CD4-positive, alpha-beta memory T cell (primary cell): ENCODE results near the gene DBH. TPM values are rescaled to one million over a fixed set of nuclear protein-coding genes. Genes with fewer than 3 reads are reported as not detected.

Experiments
- CTCF ChIA-PET: fragments of 350-600 bp; sonication (Branson Sonifier 250); formaldehyde crosslinking; loops from one replicate; lab custom pipeline; 2021; ENCODE audit warnings: inconsistent platforms; ENCODE audit not compliant: partially characterized antibody; lab: Charles Lee
- POLR2A ChIA-PET: fragments of 350-600 bp; sonication (Branson Sonifier 250); formaldehyde crosslinking; loops from one replicate; lab custom pipeline; 2021; ENCODE audit not compliant: partially characterized antibody; lab: Charles Lee
- DNase-seq, 5 donors: peaks; one replicate each; pipeline versions ENCODE4 v3.0.0 to v3.0.0-alpha.2; 2020 to 2022; ENCODE audit warnings: mixed read lengths in 1 of 5
- H3K27ac ChIP-seq: one replicate; pipeline ENCODE4 v1.7.0; 2013; ENCODE audit warnings: low read depth, low read length
- H3K27me3 ChIP-seq: 2 replicates; pipeline ENCODE4 v1.7.0; 2013; ENCODE audit warnings: mild to moderate bottlenecking, low read length, moderate library complexity; ENCODE audit not compliant: insufficient read depth
- H3K36me3 ChIP-seq: 2 replicates; pipeline ENCODE4 v1.7.0; 2013; ENCODE audit warnings: mild to moderate bottlenecking, low read length, moderate library complexity; ENCODE audit not compliant: insufficient read depth
- H3K4me1 ChIP-seq: 2 replicates; pipeline ENCODE4 v1.7.0; 2013; ENCODE audit warnings: mild to moderate bottlenecking, low read length, moderate library complexity; ENCODE audit not compliant: insufficient read depth
- H3K4me3 ChIP-seq, 2 donors: one replicate each; pipeline ENCODE4 v1.7.0; 2013; ENCODE audit warnings: low read length in 2 of 2, mild to moderate bottlenecking in 1 of 2
- H3K9me3 ChIP-seq, 2 donors: one replicate each; pipeline ENCODE4 v1.7.0; 2013; ENCODE audit warnings: low read length in 2 of 2, control low read depth in 1 of 2; ENCODE audit not compliant: control insufficient read depth in 1 of 2
- H3K27ac Mint-ChIP-seq, 7 donors: one replicate each; pipeline ENCODE4 v1.8.0; 2020 to 2021; ENCODE audit warnings: mixed read lengths in 7 of 7, mild to moderate bottlenecking in 6 of 7, inconsistent platforms in 3 of 7, moderate library complexity in 3 of 7
- H3K27me3 Mint-ChIP-seq, 2 donors: one replicate each; pipeline ENCODE4 v1.8.0; 2020 to 2021; ENCODE audit warnings: mixed read lengths in 2 of 2
- H3K36me3 Mint-ChIP-seq, 2 donors: one replicate each; pipeline ENCODE4 v1.8.0; 2020 to 2021; ENCODE audit warnings: mixed read lengths in 2 of 2, inconsistent platforms in 1 of 2, mild to moderate bottlenecking in 1 of 2
- H3K4me1 Mint-ChIP-seq, 4 donors: one replicate each; pipeline ENCODE4 v1.8.0; 2020 to 2021; ENCODE audit warnings: mixed read lengths in 4 of 4, mild to moderate bottlenecking in 1 of 4
- H3K4me3 Mint-ChIP-seq, 8 donors: one replicate each; pipeline ENCODE4 v1.8.0; 2020 to 2021; ENCODE audit warnings: mixed read lengths in 8 of 8, mild to moderate bottlenecking in 7 of 8, moderate library complexity in 6 of 8, inconsistent platforms in 3 of 8
- H3K9me3 Mint-ChIP-seq, 8 donors: one replicate each; pipeline ENCODE4 v1.8.0; 2020 to 2021; ENCODE audit warnings: mixed read lengths in 8 of 8, mild to moderate bottlenecking in 5 of 8, inconsistent platforms in 3 of 8, moderate library complexity in 1 of 8
- intact Hi-C: fragments of 100-400 bp; cut with micrococcal nuclease; formaldehyde crosslinking; loops from one replicate; pipeline ENCODE4 v1.15.1; 2023
- polyA plus RNA-seq, 2 donors: library from polyadenylated mRNA; unstranded; fragments of 300-500 nt; fragmentation: Illumina TruSeq; gene quantifications; one replicate each; pipeline ENCODE4 v1.2.3, GENCODE V29; 2021
- total RNA-seq, 2 experiments: library from RNA; stranded (reverse); gene quantifications; one replicate each; pipeline ENCODE4 v1.2.3, GENCODE V29; 2021

DBH gene
- total and polyA plus RNA-seq, 4 experiments from 2014 or later, result 0.08 to 0.18 (median 0.09) TPM; not detected in 1

DNA sequence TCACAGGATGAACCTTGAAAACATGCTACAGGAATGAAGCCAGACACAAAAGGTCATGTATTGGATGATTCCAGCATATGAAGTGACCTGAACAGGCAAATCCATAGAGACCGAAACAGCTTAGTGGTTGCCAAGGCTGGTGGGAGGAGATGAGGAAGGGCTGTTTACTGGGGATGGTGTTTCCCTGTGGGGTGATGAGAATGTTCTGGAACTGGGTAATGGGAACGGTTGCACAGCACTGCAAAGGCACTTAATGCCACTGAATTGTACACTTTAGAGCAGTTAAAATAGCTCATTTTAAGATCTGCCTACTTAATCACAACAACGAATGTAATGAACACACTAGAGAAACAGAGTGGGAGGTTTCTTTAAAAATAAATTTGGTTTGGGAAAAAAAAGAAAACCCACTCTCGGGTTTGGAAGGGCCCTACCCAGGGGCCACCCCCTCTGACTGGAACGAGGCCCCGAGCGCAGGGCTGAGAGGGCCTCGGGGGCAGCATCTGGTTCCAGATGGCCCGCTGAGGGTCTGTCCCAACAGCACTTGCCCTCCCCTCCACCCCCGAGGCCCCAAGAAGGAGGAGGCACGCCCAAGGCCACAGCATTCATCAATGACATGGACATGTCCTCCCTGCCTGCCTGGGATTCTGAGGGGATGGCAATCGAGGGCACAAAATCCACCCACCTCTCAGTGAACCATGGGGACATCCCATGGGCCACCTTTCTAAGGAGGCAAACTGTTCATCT, 70.3 kb downstream of the DBH start:
- Mint-ChIP-seq H3K4me3 (no peak overlapping the region), H3K27me3 (no peaks in the 10 kb centered on the region), H3K27ac (peak overlapping the region in 6 of 7 donors; percentile 12 to 87 (median 73)), H3K9me3 (no peaks in the 10 kb centered on the region), H3K36me3 (peaks cover 0 to 2% of the 10 kb centered on the region in 2 donors), H3K4me1 (peaks cover 19 to 48% (median 31%) of the 10 kb centered on the region in 4 donors)
- Histone ChIP-seq H3K4me1 (peaks cover 44% of the 10 kb centered on the region), H3K27me3 (no peaks in the 10 kb centered on the region), H3K27ac (no peak overlapping the region), H3K36me3 (no peaks in the 10 kb centered on the region), H3K4me3 (no peak overlapping the region), H3K9me3 (no peaks in the 10 kb centered on the region)
- ChIA-PET POLR2A (interaction anchor here (1.1 kb wide), 1 partner anchor 23 kb away, joined by 3 read pairs; no protein-coding TSS in a partner anchor), CTCF (no interaction called here)
- intact Hi-C loops, result no loop called here
- no peak for DNase-seq

- no peaks in the 10 kb centered on the region for H3K36me3 Mint-ChIP-seq
- Histone ChIP-seq H3K4me1 (peaks cover 36% of the 10 kb centered on the region), H3K9me3 (no peaks in the 10 kb centered on the region), H3K4me3 (no peak overlapping the region), H3K27ac (no peak overlapping the region), H3K36me3 (no peaks in the 10 kb centered on the region), H3K27me3 (no peaks in the 10 kb centered on the region)
- peaks cover 15 to 41% (median 25%) of the 10 kb centered on the region in 4 donors for H3K4me1 Mint-ChIP-seq
- H3K27me3 Mint-ChIP-seq, result no peaks in the 10 kb centered on the region
- no peak overlapping the region for H3K4me3 Mint-ChIP-seq
- no peaks in the 10 kb centered on the region for H3K9me3 Mint-ChIP-seq
- intact Hi-C loops, result no loop called here
- CTCF ChIA-PET, result no interaction called here
- DNase-seq, result no peak
- H3K27ac Mint-ChIP-seq, result peak overlapping the region in 4 of 7 donors; percentile 65 to 87 (median 80)
- POLR2A ChIA-PET, result no interaction called here
Measured at GRCh38 chr9:133707065-133707762, 71.1 kb downstream of the DBH start.

DNA sequence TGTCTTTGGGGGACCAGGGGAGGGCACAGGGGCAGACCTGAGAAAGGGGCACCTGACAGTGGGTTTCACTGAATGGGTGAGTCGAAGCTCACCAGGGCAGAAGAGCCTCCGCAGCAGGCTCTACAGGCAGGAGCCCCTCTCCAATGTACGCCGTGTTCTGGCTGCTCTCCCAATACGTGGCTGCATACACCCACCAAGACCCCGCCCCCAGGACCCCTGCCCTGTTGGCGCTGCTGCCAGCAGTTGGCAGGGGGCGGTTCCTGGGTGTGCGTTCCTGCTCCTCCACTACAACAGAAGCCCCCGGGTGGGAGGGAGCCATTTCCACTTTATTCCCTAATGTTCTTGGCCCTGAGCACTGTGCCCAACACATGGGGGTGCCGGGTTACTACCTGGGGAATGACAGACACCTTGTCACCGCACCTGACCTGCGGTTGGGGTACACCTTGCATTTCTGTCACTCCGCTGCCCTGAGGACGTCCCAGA, 71.6 kb downstream of the DBH start:
- Histone ChIP-seq H3K4me3 (no peak overlapping the region), H3K36me3 (no peaks in the 10 kb centered on the region), H3K27me3 (no peaks in the 10 kb centered on the region), H3K4me1 (peaks cover 32% of the 10 kb centered on the region), H3K27ac (no peak overlapping the region), H3K9me3 (no peaks in the 10 kb centered on the region)
- Mint-ChIP-seq H3K36me3 (no peaks in the 10 kb centered on the region), H3K27ac (peak overlapping the region in 2 of 7 donors; percentile 48 to 78), H3K9me3 (no peaks in the 10 kb centered on the region), H3K4me1 (peaks cover 13 to 35% (median 21%) of the 10 kb centered on the region in 4 donors), H3K4me3 (no peak overlapping the region), H3K27me3 (no peaks in the 10 kb centered on the region)
- ChIA-PET POLR2A (interaction anchor here (2.3 kb wide), 1 partner anchor 7 kb away, joined by 6 read pairs; no protein-coding TSS in a partner anchor), CTCF (no interaction called here)
- intact Hi-C loops, result no loop called here
- DNase-seq, result no peak

DNA sequence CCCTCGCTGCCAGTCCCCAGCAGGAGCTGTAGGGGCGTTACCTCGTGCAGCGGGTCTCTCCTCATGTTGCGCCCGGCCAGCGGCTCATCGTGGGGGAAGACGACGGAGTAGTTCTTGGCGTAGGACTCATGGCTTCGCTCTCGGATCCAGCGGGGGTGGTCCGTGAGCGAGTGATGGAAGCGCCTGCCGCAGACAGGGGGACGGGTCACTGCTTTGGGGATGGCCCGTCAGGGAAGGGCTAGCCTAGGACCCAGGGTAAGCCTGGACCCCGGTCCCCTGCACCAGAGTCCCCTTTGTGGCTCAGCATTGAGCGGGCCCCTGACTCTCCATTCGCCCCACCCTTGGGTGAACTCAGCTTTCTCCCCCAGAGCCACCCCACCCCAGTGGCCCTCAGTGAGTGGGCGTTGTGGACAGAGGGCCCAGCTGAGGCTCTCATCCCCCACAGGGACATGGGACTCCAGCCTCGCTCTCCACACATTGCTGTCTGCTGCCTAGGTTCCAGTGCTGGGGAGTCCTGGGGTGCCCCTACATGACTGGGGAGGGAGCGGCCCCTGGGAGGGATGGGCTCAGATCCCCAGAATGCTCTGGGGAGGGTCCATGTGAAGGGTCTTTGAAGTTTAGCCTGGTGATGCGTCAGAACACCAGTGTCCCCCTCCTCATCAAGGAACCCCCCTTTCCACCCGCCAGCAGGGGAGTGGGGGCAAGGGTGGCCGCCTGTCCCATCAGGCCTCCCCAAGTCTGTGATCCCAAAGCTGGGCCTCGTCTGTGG, 72.3 kb downstream of the DBH start:
- ChIA-PET POLR2A (interaction anchor here (0.6 to 2.3 kb wide), 4 partner anchors 8 to 1786 kb away, joined by 3 to 6 read pairs (median 5); no protein-coding TSS in a partner anchor), CTCF (no interaction called here)
- Histone ChIP-seq H3K36me3 (no peaks in the 10 kb centered on the region), H3K27ac (no peak overlapping the region), H3K9me3 (no peaks in the 10 kb centered on the region), H3K27me3 (no peaks in the 10 kb centered on the region), H3K4me1 (peaks cover 25% of the 10 kb centered on the region), H3K4me3 (no peak overlapping the region)
- H3K4me3 Mint-ChIP-seq, result no peak overlapping the region
- H3K9me3 Mint-ChIP-seq, result no peaks in the 10 kb centered on the region
- peak overlapping the region in 1 of 7 donors; percentile 37 for H3K27ac Mint-ChIP-seq
- no peak for DNase-seq
- H3K4me1 Mint-ChIP-seq, result peaks cover 13 to 33% (median 19%) of the 10 kb centered on the region in 4 donors
- no peaks in the 10 kb centered on the region for H3K36me3 Mint-ChIP-seq
- intact Hi-C loops, result no loop called here
- no peaks in the 10 kb centered on the region for H3K27me3 Mint-ChIP-seq

Other genes starting within 250 kb of the DBH start
- 10 to 100 TPM; 38.7 to 39.0 TPM for gene REXO4, start 218.4 kb upstream of the DBH start, total RNA-seq
- gene REXO4, start 218.4 kb upstream of the DBH start, polyA plus RNA-seq, result 10 to 100 TPM; 10.7 to 25.2 TPM
- gene ADAMTS13, start 214.0 kb upstream of the DBH start, total RNA-seq, result 1 to 10 TPM; 1.5 to 1.7 TPM
- gene ADAMTS13, start 214.0 kb upstream of the DBH start, polyA plus RNA-seq, result not detected
- gene CACFD1, start 176.4 kb upstream of the DBH start, total RNA-seq, result 1 to 10 TPM; 2.5 to 2.6 TPM
- gene CACFD1, start 176.4 kb upstream of the DBH start, polyA plus RNA-seq, result 1 to 10 TPM; 2.9 to 3.4 TPM
- 1 to 10 TPM; 1.6 to 2.5 TPM for gene SLC2A6, start 157.3 kb upstream of the DBH start, total RNA-seq
- 1 to 10 TPM in 1 of 2 donors, under 1 TPM in 1; 0.41 to 1.1 TPM for gene SLC2A6, start 157.3 kb upstream of the DBH start, polyA plus RNA-seq
- not detected for gene MYMK, start 111.4 kb upstream of the DBH start, total RNA-seq
- gene MYMK, start 111.4 kb upstream of the DBH start, polyA plus RNA-seq, result not detected
- under 1 TPM; 0.09 to 0.17 TPM for gene ADAMTSL2, start 101.7 kb upstream of the DBH start, total RNA-seq
- gene ADAMTSL2, start 101.7 kb upstream of the DBH start, polyA plus RNA-seq, result under 1 TPM in 1 of 2 donors, not detected in 1; 0.07 TPM
- not detected for gene FAM163B, start 27.0 kb upstream of the DBH start, total RNA-seq
- not detected for gene FAM163B, start 27.0 kb upstream of the DBH start, polyA plus RNA-seq
- 10 to 100 TPM; 18.6 to 19.3 TPM for gene SARDH, start 102.0 kb downstream of the DBH start, total RNA-seq
- 1 to 10 TPM; 2.5 to 4.1 TPM for gene SARDH, start 102.0 kb downstream of the DBH start, polyA plus RNA-seq